ENCODE measurements around the gene UTP15.

The UTP15 gene

DNA sequence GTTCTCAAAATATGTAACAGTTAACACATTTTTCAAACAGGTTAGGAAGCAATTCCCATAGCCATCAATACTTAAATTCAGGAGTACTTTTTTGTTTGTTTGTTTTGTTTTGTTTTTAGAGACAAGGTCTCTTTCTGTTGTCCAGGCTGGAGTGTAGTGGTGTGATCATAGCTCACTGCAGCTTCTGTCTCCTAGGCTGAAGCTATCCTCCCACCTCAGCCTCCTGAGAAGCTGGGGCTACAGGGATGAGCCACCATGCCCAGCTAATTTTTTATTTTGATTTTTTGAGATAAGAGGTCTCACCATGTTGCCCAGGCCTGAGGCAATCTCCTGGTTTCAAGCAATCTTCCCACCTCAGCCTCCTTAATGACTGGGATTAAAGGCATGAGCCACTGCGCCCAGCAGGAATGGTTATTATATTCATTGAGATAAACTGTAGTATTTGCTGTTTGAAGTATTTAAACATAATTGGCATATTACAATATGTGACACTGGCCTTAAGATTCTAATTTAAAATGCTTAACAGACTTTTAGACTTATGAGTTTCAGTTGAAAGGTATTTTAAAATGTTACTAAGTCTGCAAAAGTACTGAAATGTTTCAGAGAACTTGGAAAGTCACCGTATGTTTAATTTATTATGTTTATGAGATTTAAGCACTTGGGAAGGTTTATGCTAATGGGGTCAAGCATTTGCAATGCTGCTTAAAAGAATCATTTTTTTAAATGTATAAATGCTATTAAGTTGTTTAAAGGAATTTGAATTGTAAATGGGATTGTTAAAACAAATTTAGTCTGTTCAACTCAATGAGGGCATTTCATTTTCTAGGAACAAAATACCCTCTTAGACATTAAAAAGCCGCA, 17.0 kb downstream of the UTP15 start:
- no peak for DNase-seq

DNA sequence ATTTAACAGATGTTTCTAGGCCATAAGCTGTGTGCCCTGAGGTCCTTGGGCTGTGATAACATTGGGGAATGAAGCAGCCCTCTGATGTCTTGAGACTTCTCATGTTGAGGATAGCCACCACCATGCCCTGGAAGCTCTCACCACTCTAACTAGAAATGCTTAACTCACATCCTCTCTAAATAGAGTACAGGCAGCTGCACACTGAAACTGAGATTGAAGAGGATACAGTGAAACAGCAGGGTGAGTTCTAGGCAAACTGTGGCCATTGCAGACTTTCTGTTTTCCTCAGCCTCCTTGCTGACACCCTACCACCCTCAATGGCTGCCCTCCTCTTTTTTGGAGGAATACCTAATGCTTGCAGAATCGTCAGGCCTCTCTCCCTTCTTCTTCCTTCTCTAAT, 22.4 kb downstream of the UTP15 start:
- no peak for DNase-seq

GRCh38 chr5:73591102-73591695, 25.7 kb downstream of the UTP15 start:
- DNase-seq = peak; percentile 69 to 83

GRCh38 chr5:73591698-73592501, 26.4 kb downstream of the UTP15 start:
- DNase-seq = no peak

GRCh38 chr5:73592551-73592950, 27.0 kb downstream of the UTP15 start:
- no peak for DNase-seq

DNA sequence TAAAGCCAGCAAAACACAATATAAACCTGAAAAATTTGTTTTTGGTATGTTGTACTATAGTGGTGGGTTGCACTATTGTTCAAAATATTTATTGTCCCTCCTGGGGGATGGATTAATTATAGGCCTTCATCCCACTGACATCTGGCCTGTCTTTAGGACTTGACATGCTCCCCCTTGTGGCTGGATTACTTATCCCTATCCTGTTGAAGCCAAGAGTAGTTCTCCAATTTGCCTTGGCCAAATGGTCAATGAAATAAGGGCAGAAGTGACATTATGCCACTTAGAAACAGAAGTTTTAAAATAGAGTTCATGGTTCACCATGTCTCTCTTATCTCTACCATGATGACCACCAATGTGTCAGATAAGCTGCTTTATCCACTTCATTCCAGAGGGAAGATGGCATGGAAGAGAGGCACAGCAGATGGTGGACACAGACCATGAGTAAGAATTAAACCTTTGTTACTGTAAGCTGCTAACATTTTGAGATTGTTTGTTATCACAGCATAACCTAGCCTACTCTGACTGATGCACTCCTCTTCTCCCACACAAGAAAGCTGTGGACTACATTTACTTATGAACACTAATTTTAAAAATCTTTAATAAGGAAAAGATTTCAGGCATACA, 31.3 kb downstream of the UTP15 start:
- peak; percentile 45 to 74 for DNase-seq

DNA sequence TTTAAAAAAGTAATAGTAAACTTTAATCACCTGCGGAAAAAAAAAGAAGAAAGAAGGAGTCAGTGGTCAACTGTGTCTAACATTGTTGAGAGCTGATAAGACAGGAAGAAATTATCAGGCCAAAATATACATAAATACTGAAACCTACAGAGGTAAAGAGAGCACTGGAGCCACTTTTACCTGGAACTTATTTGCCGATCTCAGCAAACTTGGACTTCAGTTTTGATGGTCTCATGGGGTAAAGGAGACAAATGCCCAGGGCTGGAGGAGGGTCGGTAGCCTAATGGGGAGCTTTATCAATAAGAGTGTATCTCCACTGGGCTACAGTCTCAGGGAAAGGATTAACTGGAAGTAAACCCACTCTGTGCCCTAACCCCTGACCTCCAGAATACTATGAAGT, 33.8 kb downstream of the UTP15 start:
- DNase-seq = no peak

- no peak for DNase-seq
Observed at GRCh38 chr5:73603998-73604397, 38.5 kb downstream of the UTP15 start.

- DNase-seq = no peak
Observed at GRCh38 chr5:73605223-73606087, 39.9 kb downstream of the UTP15 start.

DNA sequence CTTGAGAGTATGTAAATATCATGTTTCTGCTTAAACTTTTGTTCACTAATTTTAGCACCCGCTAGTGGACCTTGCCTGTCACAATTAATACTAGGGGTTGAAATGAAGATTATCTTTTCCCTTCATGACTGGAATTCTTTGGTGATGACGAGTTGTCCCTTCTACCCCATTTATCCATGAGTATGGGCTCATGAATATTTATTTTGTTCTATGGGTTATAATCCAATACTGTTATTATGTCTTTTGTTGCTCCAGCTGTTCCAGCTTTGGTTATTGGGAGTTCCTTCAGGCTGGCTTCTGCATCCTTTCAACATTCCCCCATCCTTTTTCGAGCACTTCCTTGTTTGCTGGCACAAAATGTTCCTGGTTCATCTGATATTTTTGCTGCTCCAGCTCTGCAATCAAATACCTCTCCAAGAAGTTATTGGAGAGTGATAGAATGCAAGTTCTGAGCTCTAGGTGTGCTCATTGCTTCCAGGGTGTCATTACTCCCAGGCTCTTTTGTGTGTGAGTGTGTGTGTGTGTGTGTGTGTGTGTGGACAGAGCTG, 40.7 kb downstream of the UTP15 start:
- DNase-seq = no peak

- DNase-seq = no peak
Observed at GRCh38 chr5:73607228-73607627, 41.7 kb downstream of the UTP15 start.

- DNase-seq = no peak
Observed at GRCh38 chr5:73612799-73613198, 47.3 kb downstream of the UTP15 start.

DNA sequence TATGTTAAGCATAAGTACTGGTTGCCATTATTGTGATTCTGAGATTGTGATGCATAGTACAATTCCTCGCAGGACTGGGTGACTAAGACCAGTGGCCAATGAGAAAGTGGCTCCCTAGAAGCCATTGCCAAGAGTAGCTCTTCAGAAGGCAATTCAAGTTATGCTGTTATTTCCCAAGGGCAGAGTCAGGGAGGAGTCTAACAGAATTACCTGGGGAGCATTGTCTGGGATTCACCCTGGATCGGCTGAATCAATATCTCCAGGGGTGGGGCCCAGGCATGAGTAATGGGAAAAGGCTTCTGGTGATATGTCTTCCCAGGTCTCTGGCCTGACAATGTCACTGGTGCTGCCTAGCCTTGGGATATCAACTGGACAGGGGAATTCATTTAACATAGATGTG, 49.5 kb downstream of the UTP15 start:
- DNase-seq = no peak

DNA sequence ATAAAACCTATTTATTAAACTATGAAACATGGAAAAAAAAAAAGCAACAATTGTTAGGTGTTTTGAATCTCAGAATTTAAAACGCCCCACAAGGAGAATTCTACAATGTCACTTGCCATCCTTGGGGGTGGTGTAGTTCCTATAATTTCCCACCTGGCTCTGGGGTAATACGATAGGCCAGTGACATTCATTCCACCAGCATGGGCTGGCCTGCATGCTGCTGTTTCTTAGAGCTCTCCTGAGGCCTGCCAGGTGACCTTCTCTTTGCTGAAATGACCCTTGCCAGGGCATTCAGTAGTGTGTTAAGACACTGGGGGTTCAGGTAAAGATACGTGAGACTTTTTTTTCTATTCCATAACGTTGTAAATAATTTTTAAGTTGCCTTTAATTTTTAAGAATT, 50.4 kb downstream of the UTP15 start:
- no peak for DNase-seq

- no peak for DNase-seq
Observed at GRCh38 chr5:73617510-73618279, 52.2 kb downstream of the UTP15 start.

DNA sequence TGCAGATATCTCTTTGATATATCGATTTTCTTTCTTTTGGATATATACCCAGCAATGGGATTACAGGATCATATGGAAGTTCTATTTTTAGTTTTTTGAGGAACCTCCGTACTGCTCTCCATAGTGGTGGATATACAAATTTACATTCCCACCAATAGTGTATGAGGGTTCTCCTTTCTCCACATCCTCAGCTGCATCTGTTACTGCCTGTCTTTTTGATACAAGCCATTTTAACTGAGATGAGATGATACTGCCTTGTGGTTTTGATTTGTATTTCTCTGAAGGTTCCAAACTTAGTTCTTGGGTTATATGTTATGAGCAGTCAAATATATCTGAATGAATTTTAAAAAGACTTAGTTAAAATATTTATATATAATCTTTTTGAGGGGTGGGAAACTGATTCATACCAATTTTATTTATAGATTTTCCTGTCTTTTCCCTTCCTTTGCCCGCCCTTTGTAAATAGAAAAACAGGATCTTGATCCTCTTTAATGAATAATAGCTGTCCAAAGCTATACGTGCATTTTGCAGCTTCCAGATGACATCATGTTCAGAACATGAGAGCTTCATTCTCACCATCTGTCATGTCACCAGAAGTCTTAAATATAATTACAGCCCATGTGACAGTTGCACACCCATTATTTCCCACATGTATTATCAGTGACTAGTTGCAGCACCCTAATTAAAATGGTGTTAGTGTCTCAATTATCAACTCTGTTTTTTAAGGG, 54.2 kb downstream of the UTP15 start:
- no peak for DNase-seq

DNA sequence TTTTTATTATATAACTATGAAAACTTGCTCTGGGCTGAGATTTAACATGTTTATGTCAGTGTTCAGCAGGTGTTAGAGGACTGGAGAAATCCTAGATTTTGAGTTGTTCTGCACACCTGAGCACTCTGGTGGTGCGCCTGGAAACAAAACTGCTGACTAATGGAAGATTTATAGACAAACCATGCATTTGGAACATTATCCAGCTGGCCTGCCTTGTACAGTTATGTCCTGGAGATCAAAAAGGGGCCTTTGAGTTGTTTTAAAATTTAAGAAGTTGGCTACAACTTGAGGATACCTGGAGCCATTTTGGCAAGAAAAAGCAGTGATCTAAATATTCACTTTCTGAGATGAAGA, 54.8 kb downstream of the UTP15 start:
- DNase-seq = no peak

DNA sequence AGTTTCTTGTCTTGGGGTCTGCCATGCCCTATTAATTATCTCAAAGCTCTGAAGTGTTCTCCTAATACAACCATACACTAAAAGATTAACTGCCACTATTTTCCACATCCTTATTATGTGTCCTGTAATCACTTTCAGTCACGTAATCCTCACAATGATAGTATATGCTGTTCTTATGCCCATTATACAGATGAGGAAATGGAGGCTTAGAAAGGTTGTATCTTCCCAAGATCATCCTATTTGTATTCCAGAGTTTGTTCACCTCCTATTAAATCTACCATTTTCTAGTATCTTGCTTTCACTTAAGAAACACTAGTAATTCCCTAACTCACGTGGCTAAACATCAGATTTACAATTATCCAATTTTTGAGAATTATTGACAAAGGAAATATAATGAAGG, 57.5 kb downstream of the UTP15 start:
- DNase-seq = no peak

DNA sequence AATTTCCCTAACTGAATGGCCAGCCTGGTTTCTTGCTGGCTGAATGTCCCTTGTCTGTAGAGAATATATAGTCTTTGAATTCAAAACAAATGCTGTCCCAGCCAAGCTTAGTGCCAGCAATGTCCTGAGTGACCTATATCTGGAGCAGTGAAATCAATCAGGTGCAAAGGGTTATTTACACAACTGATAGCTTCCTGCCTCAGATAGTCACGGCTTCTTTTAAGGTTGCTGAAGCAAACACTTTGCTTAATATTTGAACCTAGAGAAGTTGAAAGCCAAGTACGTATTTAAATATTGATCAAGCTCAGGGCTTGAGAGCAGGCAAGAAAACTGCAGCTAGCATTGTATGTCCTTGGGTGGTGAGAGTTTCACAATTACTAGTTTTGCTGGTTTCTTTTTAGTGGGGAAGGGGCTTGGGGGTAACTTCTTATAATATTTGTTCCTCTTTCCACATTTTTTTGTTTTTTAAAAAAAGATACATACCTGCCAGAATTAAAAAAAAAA, 58.4 kb downstream of the UTP15 start:
- no peak for DNase-seq

DNA sequence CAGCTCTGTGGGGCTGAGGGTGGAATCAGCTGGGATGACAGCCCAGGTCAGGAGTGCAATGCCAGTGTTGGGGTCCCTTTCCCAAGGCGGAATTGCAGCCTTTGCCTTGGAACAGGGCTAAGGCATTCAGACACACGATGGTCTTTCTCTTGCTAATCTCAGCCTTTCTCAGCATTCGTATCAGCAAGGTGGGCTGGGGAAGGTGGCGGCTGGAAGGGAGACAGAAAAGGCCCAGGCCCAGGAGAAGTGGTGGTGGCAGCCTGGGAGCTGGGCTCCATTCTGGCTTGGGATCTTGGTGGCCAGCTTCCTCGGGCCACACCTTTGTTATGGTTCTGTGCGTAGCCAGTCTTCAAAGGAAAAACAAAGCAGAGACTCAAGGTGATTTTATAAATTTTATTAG, 59.3 kb downstream of the UTP15 start:
- no peak for DNase-seq

Data from Kasumi-1 (cell line).